Measurements from ENCODE around the gene SPTBN1. TPM values are rescaled to one million over a fixed set of nuclear protein-coding genes. Genes with fewer than 3 reads are reported as not detected.

Gene SPTBN1
- total RNA-seq, 6 experiments from 2014 or later = 128 to 169 (median 159) TPM

GRCh38 chr2:54492335-54492734 is 36.2 kb downstream of the SPTBN1 start:
- Mint-ChIP-seq H3K9me3 (no peaks in the 10 kb centered on the region), H3K27ac (no peak overlapping the region), H3K27me3 (ENCODE audit: insufficient read depth) (peaks cover 2% of the 10 kb centered on the region), H3K4me1 (ENCODE audit: low read depth) (peaks cover 33% of the 10 kb centered on the region), H3K4me3 (no peak overlapping the region), H3K36me3 (ENCODE audit: low read depth) (peaks cover 5% of the 10 kb centered on the region; the same call in 1 of the 2 replicates)
- no peak for TF ChIP-seq CTCF (IDR thresholded peaks at IDR 0.05)
- DNase-seq = no peak

- H3K36me3 Mint-ChIP-seq (ENCODE audit: low read depth) = peaks cover 8% of the 10 kb centered on the region; the same call in 1 of the 2 replicates
- H3K9me3 Mint-ChIP-seq = no peaks in the 10 kb centered on the region
- H3K27ac Mint-ChIP-seq = no peak overlapping the region
- H3K4me1 Mint-ChIP-seq (ENCODE audit: low read depth) = peaks cover 26% of the 10 kb centered on the region
- peaks cover 3% of the 10 kb centered on the region for H3K27me3 Mint-ChIP-seq (ENCODE audit: insufficient read depth)
- TF ChIP-seq CTCF (IDR thresholded peaks at IDR 0.05) = no peak
- no peak overlapping the region for H3K4me3 Mint-ChIP-seq
- no peak for DNase-seq
Observed at GRCh38 chr2:54494087-54494486, 38.0 kb downstream of the SPTBN1 start.

GRCh38 chr2:54496920-54497319 is 40.8 kb downstream of the SPTBN1 start:
- peaks cover 8% of the 10 kb centered on the region; the same call in 1 of the 2 replicates for H3K36me3 Mint-ChIP-seq (ENCODE audit: low read depth)
- no peak for TF ChIP-seq CTCF (IDR thresholded peaks at IDR 0.05)
- no peaks in the 10 kb centered on the region for H3K9me3 Mint-ChIP-seq
- H3K27ac Mint-ChIP-seq = no peak overlapping the region
- peaks cover 24% of the 10 kb centered on the region for H3K4me1 Mint-ChIP-seq (ENCODE audit: low read depth)
- H3K27me3 Mint-ChIP-seq (ENCODE audit: insufficient read depth) = peaks cover 6% of the 10 kb centered on the region
- H3K4me3 Mint-ChIP-seq = no peak overlapping the region
- DNase-seq = no peak

- H3K27me3 Mint-ChIP-seq (ENCODE audit: insufficient read depth) = peaks cover 6% of the 10 kb centered on the region
- peaks cover 34% of the 10 kb centered on the region for H3K4me1 Mint-ChIP-seq (ENCODE audit: low read depth)
- H3K27ac Mint-ChIP-seq = no peak overlapping the region
Observed at GRCh38 chr2:54497763-54498680, 41.9 kb downstream of the SPTBN1 start.

GRCh38 chr2:54499661-54500060 is 43.5 kb downstream of the SPTBN1 start:
- TF ChIP-seq CTCF (IDR thresholded peaks at IDR 0.05) = no peak
- Mint-ChIP-seq H3K27me3 (ENCODE audit: insufficient read depth) (peaks cover 4% of the 10 kb centered on the region), H3K36me3 (ENCODE audit: low read depth) (peaks cover 8% of the 10 kb centered on the region; the same call in 1 of the 2 replicates), H3K9me3 (no peaks in the 10 kb centered on the region), H3K27ac (no peak overlapping the region), H3K4me3 (no peak overlapping the region), H3K4me1 (ENCODE audit: low read depth) (peaks cover 37% of the 10 kb centered on the region)
- no peak for DNase-seq

More at GRCh38 chr2:54497763-54498680, 41.9 kb downstream of the SPTBN1 start:
- H3K4me3 Mint-ChIP-seq = no peak overlapping the region
- H3K36me3 Mint-ChIP-seq (ENCODE audit: low read depth) = peaks cover 8% of the 10 kb centered on the region; the same call in 1 of the 2 replicates
- no peak for DNase-seq
- no peaks in the 10 kb centered on the region for H3K9me3 Mint-ChIP-seq
- peak; percentile 52 for TF ChIP-seq CTCF (IDR thresholded peaks at IDR 0.05)
